ENCODE results near the gene FSIP2. TPM values are rescaled to one million over a fixed set of nuclear protein-coding genes. Genes with fewer than 3 reads are reported as not detected.

Gene FSIP2
- total RNA-seq, 1 donor from 2014 or later, result 12.7 TPM

DNA sequence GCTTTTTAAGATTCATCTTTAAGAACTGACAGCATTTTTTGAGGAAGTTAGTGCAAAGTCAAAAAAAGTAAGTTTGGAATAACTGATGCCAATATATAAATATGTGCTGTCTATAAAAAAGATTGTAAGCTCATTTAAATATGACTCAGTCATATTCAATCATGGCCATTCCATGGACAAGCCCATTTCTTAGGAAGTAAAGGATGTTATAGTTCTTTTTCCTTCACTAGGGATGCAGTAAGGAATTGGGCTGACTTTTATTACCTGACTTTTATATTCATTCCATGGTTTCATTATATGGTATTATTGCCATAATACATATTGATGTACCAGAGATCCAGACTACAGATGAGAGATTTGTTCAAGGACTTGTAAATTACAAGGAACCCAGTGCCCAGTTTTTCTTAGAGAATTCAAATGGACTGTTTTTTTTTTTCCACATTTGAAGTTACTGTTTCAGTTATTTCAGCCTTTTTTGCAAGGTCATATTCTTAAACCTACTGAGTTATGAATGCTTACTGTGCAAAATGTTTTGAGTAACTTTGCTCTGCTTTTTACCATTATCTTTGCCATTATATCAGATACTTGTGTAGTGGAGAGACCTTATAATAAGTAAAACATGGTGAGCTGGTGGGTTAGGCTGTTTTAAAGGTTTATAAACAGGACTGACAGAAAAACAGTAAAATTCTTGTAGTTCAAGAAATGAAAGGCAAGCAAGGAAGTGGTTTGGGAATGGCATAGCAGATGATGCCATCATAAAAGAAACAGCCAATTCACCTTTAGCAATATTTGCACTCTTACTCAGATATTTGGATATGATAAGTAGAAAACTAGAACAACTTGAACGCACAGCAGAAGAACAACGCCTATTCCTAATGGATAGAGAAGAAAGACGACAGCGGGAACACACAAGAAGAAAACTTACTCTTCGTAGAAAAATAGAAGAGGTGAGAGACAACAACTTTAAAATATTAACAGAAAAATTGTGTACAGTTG is 7.6 kb downstream of the FSIP2 start:
- no peaks in the 10 kb centered on the region for H3K27me3 Mint-ChIP-seq (ENCODE audit: insufficient read depth, low read depth)
- H3K27ac ChIP-seq, result no peak overlapping the region
- no peaks in the 10 kb centered on the region for H3K9me3 ChIP-seq (ENCODE audit: low read depth)
- no peaks in the 10 kb centered on the region for H4K20me1 ChIP-seq (ENCODE audit: low read depth)
- no peak overlapping the region for H3K4me3 Mint-ChIP-seq
- peaks cover 2% of the 10 kb centered on the region for H3K36me3 Mint-ChIP-seq
- H2AFZ ChIP-seq (replicated peaks), result no peak overlapping the region
- no peak overlapping the region for H3K27ac Mint-ChIP-seq
- no peaks in the 10 kb centered on the region for H3K4me1 ChIP-seq
- H3F3A ChIP-seq (ENCODE audit: low read depth), result no peaks in the 10 kb centered on the region
- H3K79me2 ChIP-seq (ENCODE audit: low read depth), result no peaks in the 10 kb centered on the region
- H3K36me3 ChIP-seq, result no peaks in the 10 kb centered on the region
- DNase-seq (ENCODE audit: low spot score), result no peak
- H3K9me3 Mint-ChIP-seq, result no peaks in the 10 kb centered on the region
- H3K4me1 Mint-ChIP-seq, result no peaks in the 10 kb centered on the region
- no peak overlapping the region for H3K4me2 ChIP-seq
- no peak overlapping the region for H3K4me3 ChIP-seq
- H3K9ac ChIP-seq, result no peak overlapping the region
- H3K27me3 ChIP-seq, result no peaks in the 10 kb centered on the region
- no peak for TF ChIP-seq EZH2phosphoT487 (IDR thresholded peaks at IDR 0.05)
- no peak for TF ChIP-seq EZH2 (IDR thresholded peaks at IDR 0.05)

DNA sequence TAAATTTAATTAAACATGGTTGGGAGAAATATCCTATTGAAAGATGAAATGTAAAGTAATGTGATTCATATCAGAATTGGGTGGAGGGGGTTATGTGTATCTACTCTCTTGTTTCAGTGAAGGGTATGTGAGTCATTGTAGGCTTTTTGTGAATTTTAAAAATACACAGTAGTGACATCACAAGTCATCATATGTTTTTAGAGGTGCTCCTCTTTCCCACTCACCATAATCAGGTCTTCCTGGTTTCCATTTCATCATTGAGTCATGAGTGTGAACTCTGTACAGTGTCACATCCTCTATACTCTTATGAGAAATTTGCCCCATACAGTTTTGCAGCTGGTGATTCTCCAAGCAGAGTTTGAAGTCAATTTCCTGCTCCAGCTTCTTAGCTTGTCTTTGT is 18.8 kb downstream of the FSIP2 start:
- Histone ChIP-seq H3K27me3 (no peaks in the 10 kb centered on the region), H4K20me1 (ENCODE audit: low read depth) (no peaks in the 10 kb centered on the region), H3K9ac (no peak overlapping the region), H3K36me3 (no peaks in the 10 kb centered on the region), H3K4me1 (no peaks in the 10 kb centered on the region), H2AFZ (replicated peaks) (no peak overlapping the region), H3K27ac (no peak overlapping the region), H3K9me3 (ENCODE audit: low read depth) (no peaks in the 10 kb centered on the region), H3K4me3 (no peak overlapping the region), H3F3A (ENCODE audit: low read depth) (no peaks in the 10 kb centered on the region), H3K4me2 (no peak overlapping the region), H3K79me2 (ENCODE audit: low read depth) (no peaks in the 10 kb centered on the region)
- Mint-ChIP-seq H3K27ac (no peak overlapping the region), H3K36me3 (no peaks in the 10 kb centered on the region), H3K4me1 (no peaks in the 10 kb centered on the region), H3K27me3 (ENCODE audit: insufficient read depth, low read depth) (no peaks in the 10 kb centered on the region), H3K4me3 (no peak overlapping the region), H3K9me3 (no peaks in the 10 kb centered on the region)
- no peak for DNase-seq (ENCODE audit: low spot score)
- no peak for TF ChIP-seq EZH2 (IDR thresholded peaks at IDR 0.05)
- no peak for TF ChIP-seq EZH2phosphoT487 (IDR thresholded peaks at IDR 0.05)
- TF ChIP-seq, protein P1, sequence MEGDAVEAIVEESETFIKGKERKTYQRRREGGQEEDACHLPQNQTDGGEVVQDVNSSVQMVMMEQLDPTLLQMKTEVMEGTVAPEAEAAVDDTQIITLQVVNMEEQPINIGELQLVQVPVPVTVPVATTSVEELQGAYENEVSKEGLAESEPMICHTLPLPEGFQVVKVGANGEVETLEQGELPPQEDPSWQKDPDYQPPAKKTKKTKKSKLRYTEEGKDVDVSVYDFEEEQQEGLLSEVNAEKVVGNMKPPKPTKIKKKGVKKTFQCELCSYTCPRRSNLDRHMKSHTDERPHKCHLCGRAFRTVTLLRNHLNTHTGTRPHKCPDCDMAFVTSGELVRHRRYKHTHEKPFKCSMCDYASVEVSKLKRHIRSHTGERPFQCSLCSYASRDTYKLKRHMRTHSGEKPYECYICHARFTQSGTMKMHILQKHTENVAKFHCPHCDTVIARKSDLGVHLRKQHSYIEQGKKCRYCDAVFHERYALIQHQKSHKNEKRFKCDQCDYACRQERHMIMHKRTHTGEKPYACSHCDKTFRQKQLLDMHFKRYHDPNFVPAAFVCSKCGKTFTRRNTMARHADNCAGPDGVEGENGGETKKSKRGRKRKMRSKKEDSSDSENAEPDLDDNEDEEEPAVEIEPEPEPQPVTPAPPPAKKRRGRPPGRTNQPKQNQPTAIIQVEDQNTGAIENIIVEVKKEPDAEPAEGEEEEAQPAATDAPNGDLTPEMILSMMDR (IDR thresholded peaks at IDR 0.05), result no peak

DNA sequence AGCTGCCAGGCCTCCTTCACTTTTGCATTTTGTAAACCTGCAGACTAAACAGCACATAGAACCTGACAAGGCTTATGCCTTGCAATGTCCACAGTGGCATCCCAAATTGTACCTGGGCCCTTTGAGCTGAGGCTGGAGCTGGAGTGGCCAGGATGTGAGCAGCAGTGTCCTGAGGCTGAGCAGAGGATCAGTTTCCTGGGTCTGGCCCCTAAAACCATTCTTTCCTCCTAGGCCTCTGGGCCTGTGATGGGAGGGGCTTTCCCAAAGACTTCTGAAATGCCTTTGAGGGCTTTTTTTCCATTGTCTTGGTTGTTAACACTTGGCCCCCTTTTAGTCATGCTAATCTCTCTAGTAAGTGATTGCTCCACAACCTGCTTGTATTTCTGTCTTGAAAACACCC is 32.8 kb downstream of the FSIP2 start:
- H3K9me3 Mint-ChIP-seq, result peaks cover 49% of the 10 kb centered on the region
- H3K9ac ChIP-seq, result no peak overlapping the region
- DNase-seq (ENCODE audit: low spot score), result no peak
- no peaks in the 10 kb centered on the region for H3K27me3 ChIP-seq
- no peaks in the 10 kb centered on the region for H4K20me1 ChIP-seq (ENCODE audit: low read depth)
- no peak overlapping the region for H3K4me3 ChIP-seq
- no peaks in the 10 kb centered on the region for H3K27me3 Mint-ChIP-seq (ENCODE audit: insufficient read depth, low read depth)
- H3K36me3 Mint-ChIP-seq, result peaks cover 20% of the 10 kb centered on the region
- no peak overlapping the region for H3K27ac Mint-ChIP-seq
- no peaks in the 10 kb centered on the region for H3F3A ChIP-seq (ENCODE audit: low read depth)
- no peaks in the 10 kb centered on the region for H3K4me1 ChIP-seq
- no peak overlapping the region for H2AFZ ChIP-seq (replicated peaks)
- TF ChIP-seq EZH2phosphoT487 (IDR thresholded peaks at IDR 0.05) (no peak), EZH2 (IDR thresholded peaks at IDR 0.05) (no peak)
- TF ChIP-seq, protein P1 (IDR thresholded peaks at IDR 0.05), result no peak
- no peaks in the 10 kb centered on the region for H3K36me3 ChIP-seq
- no peak overlapping the region for H3K27ac ChIP-seq
- H3K9me3 ChIP-seq (ENCODE audit: low read depth), result peaks cover 9% of the 10 kb centered on the region
- no peak overlapping the region for H3K4me3 Mint-ChIP-seq
- H3K4me2 ChIP-seq, result no peak overlapping the region
- H3K79me2 ChIP-seq (ENCODE audit: low read depth), result no peaks in the 10 kb centered on the region
- H3K4me1 Mint-ChIP-seq, result no peaks in the 10 kb centered on the region

DNA sequence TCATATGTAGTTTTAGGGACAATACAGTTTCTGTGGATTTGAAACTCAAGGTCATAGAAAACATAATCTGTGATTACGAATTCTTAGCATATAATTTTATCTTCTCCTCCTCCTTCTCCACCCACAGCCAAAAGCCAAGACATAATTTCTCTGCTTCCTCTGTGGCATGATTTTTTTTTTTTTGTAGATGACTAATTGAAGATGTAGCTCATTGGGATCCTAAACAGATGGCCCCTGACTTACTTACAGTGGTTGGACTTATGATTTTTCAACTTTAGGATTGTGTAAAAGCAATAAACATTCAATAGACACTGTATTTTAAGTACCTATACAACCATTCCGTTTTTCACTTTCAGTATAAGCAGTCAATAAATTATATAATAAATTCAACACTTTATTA is 42.3 kb downstream of the FSIP2 start:
- Histone ChIP-seq H4K20me1 (ENCODE audit: low read depth) (no peaks in the 10 kb centered on the region), H3K4me3 (no peak overlapping the region), H3K79me2 (ENCODE audit: low read depth) (no peaks in the 10 kb centered on the region), H3K9ac (no peak overlapping the region), H3K4me2 (no peak overlapping the region), H3K27me3 (no peaks in the 10 kb centered on the region), H3K36me3 (no peaks in the 10 kb centered on the region), H2AFZ (replicated peaks) (no peak overlapping the region), H3K27ac (no peak overlapping the region), H3K4me1 (no peaks in the 10 kb centered on the region), H3F3A (ENCODE audit: low read depth) (no peaks in the 10 kb centered on the region), H3K9me3 (ENCODE audit: low read depth) (no peaks in the 10 kb centered on the region)
- Mint-ChIP-seq H3K27me3 (ENCODE audit: insufficient read depth, low read depth) (no peaks in the 10 kb centered on the region), H3K4me1 (no peaks in the 10 kb centered on the region), H3K9me3 (no peaks in the 10 kb centered on the region), H3K27ac (no peak overlapping the region), H3K4me3 (no peak overlapping the region), H3K36me3 (no peaks in the 10 kb centered on the region)
- no peak for DNase-seq (ENCODE audit: low spot score)
- no peak for TF ChIP-seq EZH2 (IDR thresholded peaks at IDR 0.05)
- TF ChIP-seq EZH2phosphoT487 (IDR thresholded peaks at IDR 0.05), result no peak
- TF ChIP-seq, protein P1 (IDR thresholded peaks at IDR 0.05), result no peak
